Hair follicle dermal papilla cell (primary cell): ENCODE results near the gene NAA11. TPM values are rescaled to one million over a fixed set of nuclear protein-coding genes. Genes with fewer than 3 reads are reported as not detected.

Experiments
- total RNA-seq: library from RNA; depleted of rRNA; stranded (reverse); fragments of >200 nt; gene quantifications from 2 replicates; pipeline ENCODE4 v1.2.3, GENCODE V29; 2012

The NAA11 gene
- total RNA-seq = not detected in 2 replicates

GRCh38 chr4:79325864-79326328 is at the start of gene NAA11:
Gene NAA11, minus strand, starts transcription at chr4:79326061. Its CDS starts 184 bp downstream, at chr4:79325877.

Other genes with a start within 250 kb of the NAA11 start
- not detected in 2 replicates for gene GK2, start 82.2 kb upstream of the NAA11 start, total RNA-seq